HCT116 (cell line): Measurements from ENCODE around the gene ADGRV1. TPM values are rescaled to one million over a fixed set of nuclear protein-coding genes. Genes with fewer than 3 reads are reported as not detected.

Experiments
- ATAC-seq: fragments of 200-7000 bp; cut with Tn5 transposase; 2 replicates; pipeline ENCODE4 v1.9.1; 2020; ENCODE audit warnings: mild to moderate bottlenecking, moderate library complexity
- BruUV-seq: library from RNA; stranded (reverse); fragments of 400-500 nt; replicated peaks from 2 replicates; lab custom pipeline; 2021; lab: Mats Ljungman, UMichigan
- CTCF ChIA-PET: fragments of 300-600 bp; sonication (Branson Sonifier 250); formaldehyde crosslinking; loops from one replicate; lab custom pipeline; 2021; ENCODE audit warnings: antibody characterized with exemption; lab: Charles Lee
- POLR2A ChIA-PET: fragments of 300-600, 350-600 bp; sonication (Branson Sonifier 250); formaldehyde crosslinking; loops from one replicate; lab custom pipeline; 2021; ENCODE audit warnings: antibody characterized with exemption; lab: Charles Lee
- RAD21 ChIA-PET, 2 experiments: fragments of 300-600 bp; sonication (Branson Sonifier 250); formaldehyde crosslinking; loops; one replicate each; lab custom pipeline; 2023; ENCODE audit warnings: low total read pairs in 2 of 2; ENCODE audit not compliant: uncharacterized antibody in 2 of 2, unreplicated experiment in 2 of 2, low non-redundant PET in 1 of 2; lab: Charles Lee
- DNase-seq: peaks from one replicate; pipeline ENCODE4 v3.0.0-alpha.2; 2010; ENCODE audit warnings: low read depth, low spot score
- H2AFZ ChIP-seq: fragments of 200-600 bp; shearing (Covaris generic), sonication (generic); 2 replicates; pipeline ENCODE4 v1.6.1; 2017; ENCODE audit warnings: low read depth, mixed run types, mixed read lengths, antibody characterized with exemption, low read length; ENCODE audit not compliant: poor library complexity, severe bottlenecking
- H3K27ac ChIP-seq: 2 replicates; pipeline ENCODE4 v1.5.1; 2012; ENCODE audit warnings: low read depth, low read length
- H3K27me3 ChIP-seq: fragments of 200-600 bp; sonication (generic); 2 replicates; pipeline ENCODE4 v1.6.1; 2016; ENCODE audit warnings: mixed run types, low read length, mixed read lengths; ENCODE audit not compliant: insufficient read depth
- H3K36me3 ChIP-seq, 2 experiments: fragments of 200-500 bp in 1 of 2; fragments of 200-600 bp in 1 of 2; sonication (Bioruptor generic) in 1 of 2; sonication (generic) in 1 of 2; 2 replicates each; pipeline versions ENCODE4 v1.5.1 to v1.6.1; 2014 to 2016; ENCODE audit warnings: low read length in 2 of 2, inconsistent platforms in 1 of 2, mixed read lengths in 1 of 2, mixed run types in 1 of 2; ENCODE audit not compliant: insufficient read depth in 2 of 2, control insufficient read depth in 1 of 2
- H3K4me1 ChIP-seq, 2 experiments: fragments of 200-600 bp in 1 of 2; sonication (generic) in 1 of 2; 2 replicates each; pipeline versions ENCODE4 v1.5.1 to v1.6.1; 2012 to 2017; ENCODE audit warnings: low read length in 2 of 2, inconsistent platforms in 1 of 2, mild to moderate bottlenecking in 1 of 2, mixed read lengths in 1 of 2, mixed run types in 1 of 2, moderate library complexity in 1 of 2; ENCODE audit not compliant: insufficient read depth in 2 of 2, control insufficient read depth in 1 of 2
- H3K4me2 ChIP-seq: fragments of 200-600 bp; sonication (generic); 2 replicates; pipeline ENCODE4 v1.6.1; 2017; ENCODE audit warnings: mixed run types, low read length, mixed read lengths
- H3K4me3 ChIP-seq, 2 experiments: fragments of 200-600 bp in 1 of 2; sonication (generic) in 1 of 2; replicated peaks in 1 of 2; 2 replicates each; pipeline ENCODE4 v1.5.1; 2011 to 2016; ENCODE audit warnings: low read length in 2 of 2, control low read depth in 1 of 2, low read depth in 1 of 2, mild to moderate bottlenecking in 1 of 2, mixed read lengths in 1 of 2, mixed run types in 1 of 2
- H3K79me2 ChIP-seq: fragments of 200-600 bp; sonication (generic); 2 replicates; pipeline ENCODE4 v1.6.1; 2017; ENCODE audit warnings: mild to moderate bottlenecking, mixed run types, low read length, moderate library complexity, mixed read lengths; ENCODE audit not compliant: insufficient read depth
- H3K9ac ChIP-seq: fragments of 200-600 bp; sonication (generic); 2 replicates; pipeline ENCODE4 v1.6.1; 2016; ENCODE audit warnings: low read length, mixed read lengths
- H3K9me2 ChIP-seq: fragments of 200-600 bp; sonication (generic), shearing (Covaris generic); 2 replicates; pipeline ENCODE4 v1.6.1; 2017; ENCODE audit warnings: mixed run types, mild to moderate bottlenecking, moderate library complexity; ENCODE audit not compliant: insufficient read depth
- H3K9me3 ChIP-seq, 2 experiments: fragments of 200-500 bp in 1 of 2; fragments of 200-600 bp in 1 of 2; sonication (Bioruptor generic) in 1 of 2; sonication (generic) in 1 of 2; 2 replicates each; pipeline ENCODE4 v1.6.1; 2014 to 2017; ENCODE audit warnings: low read length in 2 of 2, mixed read lengths in 2 of 2, inconsistent platforms in 1 of 2, low read depth in 1 of 2, mild to moderate bottlenecking in 1 of 2, mixed run types in 1 of 2, moderate library complexity in 1 of 2; ENCODE audit not compliant: control insufficient read depth in 1 of 2, insufficient read depth in 1 of 2
- H4K20me1 ChIP-seq: fragments of 200-600 bp; sonication (generic), shearing (Covaris generic); 2 replicates; pipeline ENCODE4 v1.6.1; 2017; ENCODE audit warnings: mixed run types, mild to moderate bottlenecking, moderate library complexity; ENCODE audit not compliant: insufficient read depth
- CBX3 ChIP-seq: IDR thresholded peaks from 2 replicates; pipeline ENCODE4 v1.6.1; 2012; ENCODE audit warnings: low read depth
- CTCF ChIP-seq, 3 experiments: fragments of 200-600 bp in 1 of 3; sonication (generic) in 1 of 3; IDR thresholded peaks in 2 of 3; conservative IDR thresholded peaks in 1 of 3; 2 replicates each; pipeline ENCODE4 v1.5.1; 2012 to 2017; ENCODE audit warnings: low read depth in 2 of 3, low read length in 2 of 3, antibody characterized with exemption in 1 of 3, borderline replicate concordance in 1 of 3, control low read depth in 1 of 3, mild to moderate bottlenecking in 1 of 3, mixed read lengths in 1 of 3, mixed run types in 1 of 3, moderate library complexity in 1 of 3; ENCODE audit not compliant: insufficient read depth in 1 of 3
- EGR1 ChIP-seq: IDR thresholded peaks from 2 replicates; pipeline ENCODE4 v1.6.1; 2012; ENCODE audit warnings: low read depth
- FOSL1 ChIP-seq: IDR thresholded peaks from 2 replicates; pipeline ENCODE4 v1.6.1; 2012; ENCODE audit warnings: low read depth
- JUND ChIP-seq: IDR thresholded peaks from 2 replicates; pipeline ENCODE4 v1.6.1; 2012
- POLR2AphosphoS5 ChIP-seq: IDR thresholded peaks from 2 replicates; pipeline ENCODE4 v1.6.1; 2011; ENCODE audit warnings: mild to moderate bottlenecking, low read depth, low read length, moderate library complexity
- RAD21 ChIP-seq: IDR thresholded peaks from 2 replicates; pipeline ENCODE4 v1.6.1; 2012; ENCODE audit warnings: low read depth, mild to moderate bottlenecking
- SP1 ChIP-seq: IDR thresholded peaks from 2 replicates; pipeline ENCODE4 v1.6.1; 2012; ENCODE audit warnings: low read depth
- SRF ChIP-seq: IDR thresholded peaks from 2 replicates; pipeline ENCODE4 v1.6.1; 2012; ENCODE audit warnings: low read depth
- TCF7L2 ChIP-seq: IDR thresholded peaks from 2 replicates; pipeline ENCODE4 v1.7.0; 2011; ENCODE audit warnings: borderline replicate concordance, inconsistent platforms; ENCODE audit not compliant: insufficient read depth, insufficient read length; ENCODE audit errors: extremely low read depth
- intact Hi-C: fragments of 100-400 bp; cut with micrococcal nuclease; formaldehyde crosslinking; loops from 2 replicates; pipeline ENCODE4 v1.10.0; 2022
- total RNA-seq: library from RNA; stranded (reverse); gene quantifications from one replicate; pipeline ENCODE4 v1.2.1, GENCODE V29; 2021; ENCODE audit not compliant: unreplicated experiment
- TF ChIP-seq, protein P1 (sequence below): IDR thresholded peaks from 2 replicates; pipeline ENCODE4 v1.6.1; 2012; ENCODE audit warnings: low read depth

Gene ADGRV1
- total RNA-seq, 1 experiment from 2014 or later = 6.0 TPM

GRCh38 chr5:91121347-91121993, 562.9 kb downstream of the ADGRV1 start:
- intact Hi-C loops = no loop called here
- no peak for TF ChIP-seq SP1
- no peak for TF ChIP-seq SRF
- TF ChIP-seq EGR1 = no peak
- TF ChIP-seq POLR2AphosphoS5 = no peak
- TF ChIP-seq CTCF (IDR thresholded peaks at IDR 0.05 in 2 of 3, conservative IDR thresholded peaks at IDR 0.05 in 1 of 3; ENCODE audit: borderline replicate concordance in 1 of 3, insufficient read depth in 1 of 3, low read depth in 2 of 3, low read length in 2 of 3) = no peak
- no peak for TF ChIP-seq JUND
- no peak for TF ChIP-seq CBX3
- no peak for TF ChIP-seq TCF7L2
- ATAC-seq (no peak), DNase-seq (no peak)
- H2AFZ ChIP-seq = no peak overlapping the region
- H3K4me3 ChIP-seq = no peak overlapping the region
- ChIA-PET CTCF (no interaction called here), POLR2A (no interaction called here), RAD21 (no interaction called here)
- no peaks in the 10 kb centered on the region for H3K9me2 ChIP-seq
- no peaks in the 10 kb centered on the region for H4K20me1 ChIP-seq
- H3K79me2 ChIP-seq = no peaks in the 10 kb centered on the region
- no peak overlapping the region for H3K27ac ChIP-seq
- H3K4me1 ChIP-seq = no peaks in the 10 kb centered on the region
- BruUV-seq = no TSS peak
- H3K9me3 ChIP-seq = no peaks in the 10 kb centered on the region
- H3K27me3 ChIP-seq = no peaks in the 10 kb centered on the region
- H3K9ac ChIP-seq = no peak overlapping the region
- H3K36me3 ChIP-seq = no peaks in the 10 kb centered on the region
- no peak overlapping the region for H3K4me2 ChIP-seq

DNA sequence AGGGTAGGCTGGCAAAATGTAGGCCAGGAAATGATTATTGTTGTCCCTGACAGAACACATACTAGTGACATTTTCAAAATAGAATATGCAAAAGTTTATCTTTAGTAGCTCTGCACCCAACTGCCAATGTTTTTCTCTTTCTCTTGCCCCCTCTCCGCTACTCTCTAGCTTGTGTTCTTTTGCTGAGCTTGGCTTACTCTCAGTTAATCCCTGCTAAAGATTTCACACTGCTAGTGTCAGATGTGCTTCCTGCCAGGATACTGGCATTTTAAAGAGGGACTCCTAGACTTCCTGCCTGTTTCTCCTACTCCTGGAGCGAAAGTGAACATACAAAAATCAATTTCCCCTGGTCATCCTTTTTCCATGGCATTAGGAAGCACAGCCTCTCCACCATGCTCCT, 564.1 kb downstream of the ADGRV1 start:
- Histone ChIP-seq H3K27ac (no peak overlapping the region), H3K9me3 (no peaks in the 10 kb centered on the region), H3K4me1 (no peaks in the 10 kb centered on the region), H3K4me2 (no peak overlapping the region), H3K27me3 (no peaks in the 10 kb centered on the region), H3K36me3 (no peaks in the 10 kb centered on the region), H2AFZ (no peak overlapping the region), H4K20me1 (no peaks in the 10 kb centered on the region), H3K79me2 (no peaks in the 10 kb centered on the region), H3K9me2 (no peaks in the 10 kb centered on the region), H3K4me3 (no peak overlapping the region), H3K9ac (no peak overlapping the region)
- no TSS peak for BruUV-seq
- CTCF ChIA-PET = no interaction called here
- intact Hi-C loops = no loop called here
- DNase-seq (no peak), ATAC-seq (no peak)
- TF ChIP-seq RAD21 (no peak), FOSL1 (no peak), SRF (no peak), EGR1 (no peak), CBX3 (no peak), JUND (no peak)
- TF ChIP-seq, protein P1, sequence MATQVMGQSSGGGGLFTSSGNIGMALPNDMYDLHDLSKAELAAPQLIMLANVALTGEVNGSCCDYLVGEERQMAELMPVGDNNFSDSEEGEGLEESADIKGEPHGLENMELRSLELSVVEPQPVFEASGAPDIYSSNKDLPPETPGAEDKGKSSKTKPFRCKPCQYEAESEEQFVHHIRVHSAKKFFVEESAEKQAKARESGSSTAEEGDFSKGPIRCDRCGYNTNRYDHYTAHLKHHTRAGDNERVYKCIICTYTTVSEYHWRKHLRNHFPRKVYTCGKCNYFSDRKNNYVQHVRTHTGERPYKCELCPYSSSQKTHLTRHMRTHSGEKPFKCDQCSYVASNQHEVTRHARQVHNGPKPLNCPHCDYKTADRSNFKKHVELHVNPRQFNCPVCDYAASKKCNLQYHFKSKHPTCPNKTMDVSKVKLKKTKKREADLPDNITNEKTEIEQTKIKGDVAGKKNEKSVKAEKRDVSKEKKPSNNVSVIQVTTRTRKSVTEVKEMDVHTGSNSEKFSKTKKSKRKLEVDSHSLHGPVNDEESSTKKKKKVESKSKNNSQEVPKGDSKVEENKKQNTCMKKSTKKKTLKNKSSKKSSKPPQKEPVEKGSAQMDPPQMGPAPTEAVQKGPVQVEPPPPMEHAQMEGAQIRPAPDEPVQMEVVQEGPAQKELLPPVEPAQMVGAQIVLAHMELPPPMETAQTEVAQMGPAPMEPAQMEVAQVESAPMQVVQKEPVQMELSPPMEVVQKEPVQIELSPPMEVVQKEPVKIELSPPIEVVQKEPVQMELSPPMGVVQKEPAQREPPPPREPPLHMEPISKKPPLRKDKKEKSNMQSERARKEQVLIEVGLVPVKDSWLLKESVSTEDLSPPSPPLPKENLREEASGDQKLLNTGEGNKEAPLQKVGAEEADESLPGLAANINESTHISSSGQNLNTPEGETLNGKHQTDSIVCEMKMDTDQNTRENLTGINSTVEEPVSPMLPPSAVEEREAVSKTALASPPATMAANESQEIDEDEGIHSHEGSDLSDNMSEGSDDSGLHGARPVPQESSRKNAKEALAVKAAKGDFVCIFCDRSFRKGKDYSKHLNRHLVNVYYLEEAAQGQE = no peak
- RAD21 ChIA-PET = no interaction called here
- POLR2A ChIA-PET = no interaction called here
